Measurements from ENCODE around the gene UNC93A. TPM values are rescaled to one million over a fixed set of nuclear protein-coding genes. Genes with fewer than 3 reads are reported as not detected.

The UNC93A gene
- total RNA-seq, 2 experiments from 2014 or later, result not detected

DNA sequence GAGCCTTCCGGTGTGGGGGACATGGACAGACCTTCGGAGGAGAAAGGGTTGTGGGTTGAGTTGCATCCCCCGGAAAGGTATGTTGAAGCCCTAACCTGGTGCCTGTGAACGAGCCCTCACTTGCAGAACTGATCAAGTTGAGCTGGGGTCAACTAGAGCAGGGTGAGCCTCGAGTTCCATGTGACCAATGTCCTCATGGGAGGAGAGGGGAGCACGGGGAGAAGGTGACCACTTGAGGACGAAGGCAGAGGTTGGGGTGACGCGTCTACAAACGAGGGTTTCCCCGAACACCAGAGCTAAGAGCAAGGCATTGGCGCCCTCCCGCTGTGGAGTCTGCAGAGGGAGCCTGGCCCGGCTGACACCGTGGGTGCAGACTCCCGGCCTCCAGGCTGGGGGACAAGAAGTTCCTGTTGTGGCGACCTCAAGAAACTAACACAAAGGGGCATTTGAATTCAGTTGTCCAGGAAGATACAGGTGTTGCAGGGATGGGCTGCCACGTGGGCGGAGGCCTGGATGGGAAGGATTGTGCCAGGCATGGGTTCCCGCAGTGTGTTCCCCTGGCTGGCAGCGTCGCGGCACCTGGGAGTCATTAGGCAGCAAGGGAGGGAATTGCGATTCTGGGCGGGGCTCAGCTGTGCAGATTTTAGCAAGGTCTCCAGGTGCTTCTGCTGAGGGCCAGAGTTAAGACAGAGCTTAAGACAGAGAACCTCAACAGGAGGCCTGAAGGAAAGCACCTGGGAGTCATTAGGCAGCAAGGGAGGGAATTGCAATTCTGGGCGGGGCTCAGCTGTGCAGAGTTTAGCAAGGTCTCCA is 20.4 kb upstream of the UNC93A start:
- no peak overlapping the region for H3K27ac Mint-ChIP-seq
- DNase-seq (no peak), ATAC-seq (no peak)
- CTCF ChIA-PET, result no interaction called here
- H3K4me3 Mint-ChIP-seq, result no peak overlapping the region
- intact Hi-C loops (cut with micrococcal nuclease), result no loop called here
- H3K4me1 Mint-ChIP-seq (ENCODE audit: low read depth), result no peaks in the 10 kb centered on the region
- POLR2A ChIA-PET, result no interaction called here
- no peaks in the 10 kb centered on the region for H3K9me3 Mint-ChIP-seq
- H3K36me3 Mint-ChIP-seq (ENCODE audit: low read depth), result no peaks in the 10 kb centered on the region
- H3K27me3 Mint-ChIP-seq, result peaks cover 3% of the 10 kb centered on the region
- TF ChIP-seq, protein P1, sequence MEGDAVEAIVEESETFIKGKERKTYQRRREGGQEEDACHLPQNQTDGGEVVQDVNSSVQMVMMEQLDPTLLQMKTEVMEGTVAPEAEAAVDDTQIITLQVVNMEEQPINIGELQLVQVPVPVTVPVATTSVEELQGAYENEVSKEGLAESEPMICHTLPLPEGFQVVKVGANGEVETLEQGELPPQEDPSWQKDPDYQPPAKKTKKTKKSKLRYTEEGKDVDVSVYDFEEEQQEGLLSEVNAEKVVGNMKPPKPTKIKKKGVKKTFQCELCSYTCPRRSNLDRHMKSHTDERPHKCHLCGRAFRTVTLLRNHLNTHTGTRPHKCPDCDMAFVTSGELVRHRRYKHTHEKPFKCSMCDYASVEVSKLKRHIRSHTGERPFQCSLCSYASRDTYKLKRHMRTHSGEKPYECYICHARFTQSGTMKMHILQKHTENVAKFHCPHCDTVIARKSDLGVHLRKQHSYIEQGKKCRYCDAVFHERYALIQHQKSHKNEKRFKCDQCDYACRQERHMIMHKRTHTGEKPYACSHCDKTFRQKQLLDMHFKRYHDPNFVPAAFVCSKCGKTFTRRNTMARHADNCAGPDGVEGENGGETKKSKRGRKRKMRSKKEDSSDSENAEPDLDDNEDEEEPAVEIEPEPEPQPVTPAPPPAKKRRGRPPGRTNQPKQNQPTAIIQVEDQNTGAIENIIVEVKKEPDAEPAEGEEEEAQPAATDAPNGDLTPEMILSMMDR (IDR thresholded peaks at IDR 0.05), result no peak

- H3K27me3 Mint-ChIP-seq, result peaks cover 3% of the 10 kb centered on the region
- no peaks in the 10 kb centered on the region for H3K36me3 Mint-ChIP-seq (ENCODE audit: low read depth)
- H3K4me3 Mint-ChIP-seq, result no peak overlapping the region
- TF ChIP-seq, protein P1 (IDR thresholded peaks at IDR 0.05), result no peak
- ATAC-seq (no peak), DNase-seq (no peak)
- H3K27ac Mint-ChIP-seq, result no peak overlapping the region
- POLR2A ChIA-PET, result no interaction called here
- intact Hi-C loops (cut with micrococcal nuclease), result no loop called here
- no peaks in the 10 kb centered on the region for H3K4me1 Mint-ChIP-seq (ENCODE audit: low read depth)
- CTCF ChIA-PET, result no interaction called here
- no peaks in the 10 kb centered on the region for H3K9me3 Mint-ChIP-seq
These were observed 19.0 kb upstream of the UNC93A start for GRCh38 chr6:167272151-167272550.

DNA sequence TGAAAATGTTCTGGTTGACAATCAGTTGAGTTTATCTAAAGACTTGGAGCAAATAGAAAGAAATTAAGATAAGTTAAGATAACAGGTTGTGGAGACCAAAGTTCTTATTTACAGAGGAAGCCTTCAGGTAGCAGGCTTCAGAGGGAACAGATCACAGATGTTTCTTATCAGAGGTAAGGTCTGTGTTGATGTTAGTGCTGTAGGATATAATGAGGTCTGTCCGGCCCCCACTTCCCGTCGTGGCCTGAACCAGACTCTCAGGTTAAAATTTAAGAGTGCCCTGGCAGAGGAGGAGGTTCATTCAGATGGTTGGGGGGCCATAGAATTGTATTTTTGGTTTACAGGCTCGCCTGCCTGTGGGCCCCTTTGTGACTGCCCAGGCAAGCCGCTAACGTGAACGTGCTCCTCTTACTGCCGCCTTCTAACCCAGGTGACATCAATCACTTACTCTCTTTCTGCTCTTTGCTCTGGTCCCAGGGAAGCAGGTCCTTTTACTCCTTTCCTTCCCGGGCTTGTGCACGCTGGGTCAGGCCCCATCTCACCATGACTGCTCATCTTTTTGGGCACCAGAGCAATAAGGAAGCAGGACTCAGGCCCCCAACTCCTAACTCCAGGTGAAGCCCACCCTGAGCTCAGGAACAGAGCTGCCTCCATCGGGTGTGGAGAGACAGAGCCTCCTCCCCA is 18.3 kb upstream of the UNC93A start:
- no peak overlapping the region for H3K4me3 Mint-ChIP-seq
- intact Hi-C loops (cut with micrococcal nuclease), result no loop called here
- H3K27me3 Mint-ChIP-seq, result peaks cover 6% of the 10 kb centered on the region
- TF ChIP-seq, protein P1 (IDR thresholded peaks at IDR 0.05), result no peak
- H3K9me3 Mint-ChIP-seq, result no peaks in the 10 kb centered on the region
- no peaks in the 10 kb centered on the region for H3K4me1 Mint-ChIP-seq (ENCODE audit: low read depth)
- ChIA-PET POLR2A (no interaction called here), CTCF (no interaction called here)
- H3K36me3 Mint-ChIP-seq (ENCODE audit: low read depth), result no peaks in the 10 kb centered on the region
- no peak overlapping the region for H3K27ac Mint-ChIP-seq
- ATAC-seq (no peak), DNase-seq (no peak)

- ChIA-PET CTCF (interaction anchor here (1.2 kb wide), 1 partner anchor 16 kb away, joined by 3 read pairs; no protein-coding TSS in a partner anchor), POLR2A (no interaction called here)
- Mint-ChIP-seq H3K4me3 (no peak overlapping the region), H3K36me3 (ENCODE audit: low read depth) (no peaks in the 10 kb centered on the region), H3K4me1 (ENCODE audit: low read depth) (no peaks in the 10 kb centered on the region), H3K27ac (no peak overlapping the region), H3K9me3 (no peaks in the 10 kb centered on the region), H3K27me3 (peaks cover 8% of the 10 kb centered on the region)
- TF ChIP-seq, protein P1 (IDR thresholded peaks at IDR 0.05), result no peak
- ATAC-seq, result no peak
- intact Hi-C loops (cut with micrococcal nuclease), result no loop called here
- no peak for DNase-seq
These were observed 16.8 kb upstream of the UNC93A start for GRCh38 chr6:167274270-167274669.

- Mint-ChIP-seq H3K4me1 (ENCODE audit: low read depth) (no peaks in the 10 kb centered on the region), H3K36me3 (ENCODE audit: low read depth) (no peaks in the 10 kb centered on the region), H3K27ac (no peak overlapping the region), H3K4me3 (no peak overlapping the region), H3K27me3 (peaks cover 9% of the 10 kb centered on the region), H3K9me3 (no peaks in the 10 kb centered on the region)
- intact Hi-C loops (cut with micrococcal nuclease), result no loop called here
- ChIA-PET POLR2A (no interaction called here), CTCF (interaction anchor here (1.2 to 1.6 kb wide), 2 partner anchors 16 to 77 kb away, joined by 3 to 4 read pairs; no protein-coding TSS in a partner anchor)
- no peak for DNase-seq
- ATAC-seq, result no peak
- TF ChIP-seq, protein P1 (IDR thresholded peaks at IDR 0.05), result no peak
These were observed 16.1 kb upstream of the UNC93A start for GRCh38 chr6:167275001-167275400.
